Brain microvascular endothelial cell (primary cell): ENCODE data around the gene CHCHD3.

Source experiments
- DNase-seq: peaks from one replicate; pipeline ENCODE4 v3.0.0-alpha.2; 2020
- H3K27ac ChIP-seq: fragments of 250-450 bp; sonication (Bioruptor Pico); 2 replicates; pipeline ENCODE4 v1.5.1; 2020; ENCODE audit warnings: mild to moderate bottlenecking, moderate library complexity
- H3K27me3 ChIP-seq: fragments of 250-450 bp; sonication (Bioruptor Pico); replicated peaks from 2 replicates; pipeline ENCODE4 v1.5.1; 2020; ENCODE audit warnings: mild to moderate bottlenecking
- H3K36me3 ChIP-seq: fragments of 250-450 bp; sonication (Bioruptor Pico); replicated peaks from 2 replicates; pipeline ENCODE4 v1.5.1; 2020; ENCODE audit warnings: mild to moderate bottlenecking
- H3K4me3 ChIP-seq: 2 replicates; pipeline ENCODE4 v1.5.1; 2011; ENCODE audit warnings: low read depth, mild to moderate bottlenecking, control low read depth, low read length, moderate library complexity
- CTCF ChIP-seq: IDR thresholded peaks from 2 replicates; pipeline ENCODE4 v1.5.1; 2011; ENCODE audit warnings: low read depth, mild to moderate bottlenecking, moderate library complexity, low read length, control low read depth, inconsistent platforms; ENCODE audit errors: missing control alignments
- in situ Hi-C: cut with HindIII; loops from 2 replicates; pipeline ENCODE4 v1.10.0; 2017; ENCODE audit warnings: low sequenced_read_pairs, low pct_ligation_motif_present

CHCHD3 gene

GRCh38 chr7:132815696-132816311 lies 266.1 kb downstream of the CHCHD3 start:
- Histone ChIP-seq H3K27me3 (no peaks in the 10 kb centered on the region), H3K36me3 (no peaks in the 10 kb centered on the region), H3K27ac (no peak overlapping the region), H3K4me3 (no peak overlapping the region)
- in situ Hi-C loops: no loop called here
- TF ChIP-seq CTCF: no peak
- DNase-seq: no peak

DNA sequence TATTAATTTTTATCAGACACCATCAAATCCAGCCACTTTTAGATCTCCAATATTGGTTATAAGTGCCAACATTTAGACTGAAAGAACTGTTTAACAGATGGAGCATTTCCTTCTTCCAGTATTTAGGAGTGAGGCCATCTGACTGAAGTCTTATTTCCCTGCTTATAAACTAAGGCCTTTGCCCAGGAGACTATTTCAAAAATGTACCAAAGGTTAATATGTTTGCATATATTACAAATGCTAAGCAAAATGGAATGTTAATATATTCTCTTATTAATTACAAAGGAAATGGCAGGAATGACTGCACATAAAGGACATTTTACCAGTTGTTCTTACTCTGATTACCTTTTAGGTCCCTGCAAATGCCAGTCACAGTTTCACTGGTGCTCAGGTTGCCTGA lies 266.8 kb downstream of the CHCHD3 start:
- TF ChIP-seq CTCF: no peak
- DNase-seq: no peak
- in situ Hi-C loops: no loop called here
- no peaks in the 10 kb centered on the region for H3K36me3 ChIP-seq
- no peak overlapping the region for H3K4me3 ChIP-seq
- H3K27ac ChIP-seq: no peak overlapping the region
- H3K27me3 ChIP-seq: no peaks in the 10 kb centered on the region

DNA sequence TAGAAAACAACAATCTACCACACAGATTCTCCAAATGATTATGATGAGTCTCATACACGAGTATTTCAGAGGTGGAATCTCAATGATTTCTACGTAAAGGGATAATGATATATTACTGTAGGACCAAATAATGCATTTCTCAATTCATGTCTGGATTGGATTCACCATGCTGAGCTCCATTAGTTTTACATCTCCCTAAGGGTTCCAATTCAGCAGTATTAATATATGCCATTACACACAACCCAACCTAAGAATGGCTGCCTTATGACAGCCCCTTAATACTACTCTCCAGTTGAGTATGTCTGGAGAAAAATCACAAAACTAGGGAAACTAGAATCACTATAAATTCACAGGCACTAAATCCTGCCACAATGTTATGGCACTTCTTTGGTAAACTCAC lies 271.3 kb downstream of the CHCHD3 start:
- Histone ChIP-seq H3K4me3 (no peak overlapping the region), H3K27ac (no peak overlapping the region), H3K36me3 (no peaks in the 10 kb centered on the region), H3K27me3 (no peaks in the 10 kb centered on the region)
- no peak for TF ChIP-seq CTCF
- DNase-seq: no peak
- in situ Hi-C loops: no loop called here

DNA sequence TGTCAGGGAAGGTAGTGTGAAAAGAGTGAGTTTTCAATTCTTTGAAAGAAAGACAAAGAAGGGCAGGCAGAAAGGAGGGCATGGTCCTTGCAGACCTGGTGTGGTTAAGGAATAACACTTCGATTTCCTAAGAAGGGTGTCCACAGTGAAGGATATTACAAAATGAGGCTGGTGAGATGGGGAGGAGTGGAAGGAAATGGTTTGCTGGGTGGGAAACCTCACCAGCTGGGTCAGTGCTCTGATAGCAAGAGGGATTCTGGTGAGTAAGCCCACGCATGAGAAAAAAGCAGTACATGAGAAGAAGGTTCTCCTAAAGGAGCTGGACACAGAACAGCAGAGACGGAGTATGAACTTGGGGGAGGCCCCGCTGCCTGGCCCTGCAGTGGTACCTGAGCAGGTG lies 275.1 kb downstream of the CHCHD3 start:
- no peak overlapping the region for H3K4me3 ChIP-seq
- TF ChIP-seq CTCF: no peak
- in situ Hi-C loops: no loop called here
- H3K27me3 ChIP-seq: no peaks in the 10 kb centered on the region
- H3K27ac ChIP-seq: no peak overlapping the region
- no peaks in the 10 kb centered on the region for H3K36me3 ChIP-seq
- DNase-seq: no peak

DNA sequence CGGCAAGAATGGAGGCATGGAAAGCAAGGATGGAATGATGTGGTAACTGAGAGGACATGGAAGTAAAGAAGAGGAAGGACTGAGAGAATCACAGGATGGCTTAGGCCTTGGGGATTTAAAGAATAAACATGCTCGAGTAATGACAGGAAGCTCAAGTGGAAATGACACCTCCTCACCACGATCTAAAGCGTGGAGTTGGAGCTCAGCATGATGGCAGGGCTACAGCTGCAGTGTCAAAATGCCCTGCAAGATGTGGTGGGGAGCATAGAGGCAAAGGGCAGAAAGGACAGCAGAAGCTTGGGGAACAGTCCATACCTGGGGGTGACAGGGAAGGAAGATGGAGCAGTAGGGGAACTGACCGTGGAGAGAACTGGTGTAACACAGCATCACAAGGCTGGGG lies 276.1 kb downstream of the CHCHD3 start:
- no peak for DNase-seq

More for the DNA sequence above, 276.1 kb downstream of the CHCHD3 start:
- no peak overlapping the region for H3K27ac ChIP-seq
- no peaks in the 10 kb centered on the region for H3K36me3 ChIP-seq
- TF ChIP-seq CTCF: no peak
- in situ Hi-C loops: no loop called here
- no peak overlapping the region for H3K4me3 ChIP-seq
- no peaks in the 10 kb centered on the region for H3K27me3 ChIP-seq
